CD4-positive, alpha-beta T cell treated with Interleukin-15 for 1 hour (primary cell): Measurements from ENCODE around the gene NCMAP.
"Not testable (repeated sequence)": the region's sequence is repeated elsewhere in the genome, so short reads cannot be mapped to it uniquely, and the experiment has no call there.

Experiments used
- DNase-seq: peaks from one replicate; pipeline ENCODE4 v3.0.0-alpha.2; 2020

The NCMAP gene

DNA sequence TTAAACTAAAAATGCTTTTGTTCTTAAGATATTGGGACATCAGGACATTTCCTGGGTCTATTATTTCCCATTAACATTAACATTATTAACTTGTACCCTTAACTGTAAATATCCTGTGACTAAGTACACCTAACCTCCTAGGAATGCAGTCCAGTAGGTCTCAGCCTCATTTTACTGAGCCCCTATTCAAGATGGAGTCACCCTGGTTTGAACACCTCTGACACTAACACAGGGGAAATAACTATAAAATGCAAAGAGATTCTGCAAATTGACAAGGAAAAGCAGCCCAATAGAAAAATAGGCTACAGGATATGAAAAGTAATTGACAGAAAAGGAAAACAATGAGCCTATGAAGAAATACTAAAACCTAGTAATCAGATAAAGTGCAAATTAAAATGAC is 11.6 kb upstream of the NCMAP start:
- DNase-seq = no peak

DNA sequence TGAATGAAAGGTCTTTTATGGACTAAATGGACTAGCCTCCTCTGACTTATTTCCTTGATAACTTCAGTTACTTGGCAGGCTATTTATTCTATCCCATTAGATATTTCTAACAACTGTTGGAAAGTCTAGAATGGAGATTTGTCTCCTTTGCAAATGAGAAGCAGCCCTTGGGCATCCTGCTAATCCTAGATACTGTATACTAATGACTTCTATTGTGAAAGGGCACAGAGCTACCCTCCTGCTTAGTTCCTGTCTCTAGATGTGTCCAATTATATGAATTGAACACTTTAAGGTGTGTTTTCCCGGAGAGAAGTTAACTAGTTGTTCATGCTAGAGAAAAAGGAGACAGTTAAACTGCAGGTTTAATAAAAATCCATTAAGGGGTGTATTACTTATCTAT is 10.2 kb upstream of the NCMAP start:
- no peak for DNase-seq

DNA sequence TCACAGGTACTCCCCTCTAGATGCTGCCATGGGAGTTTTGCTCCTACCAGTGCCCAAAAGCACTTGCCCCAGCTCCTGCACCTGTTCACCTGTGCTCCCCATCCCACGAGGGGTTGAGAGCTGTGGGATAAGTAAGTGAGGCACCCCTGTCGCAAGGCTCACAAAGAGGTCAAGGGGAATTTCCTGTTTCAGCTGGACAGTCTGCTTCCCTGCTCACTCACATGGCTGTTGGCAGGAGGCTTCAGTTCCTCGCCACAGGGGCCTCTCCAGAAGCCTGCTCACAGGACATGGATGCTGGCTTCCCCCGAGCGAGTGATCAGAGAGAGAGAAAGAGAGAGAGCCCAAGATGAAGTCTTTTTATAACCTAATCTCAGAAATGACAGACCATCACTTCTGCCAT is 8.7 kb upstream of the NCMAP start:
- no peak for DNase-seq

DNA sequence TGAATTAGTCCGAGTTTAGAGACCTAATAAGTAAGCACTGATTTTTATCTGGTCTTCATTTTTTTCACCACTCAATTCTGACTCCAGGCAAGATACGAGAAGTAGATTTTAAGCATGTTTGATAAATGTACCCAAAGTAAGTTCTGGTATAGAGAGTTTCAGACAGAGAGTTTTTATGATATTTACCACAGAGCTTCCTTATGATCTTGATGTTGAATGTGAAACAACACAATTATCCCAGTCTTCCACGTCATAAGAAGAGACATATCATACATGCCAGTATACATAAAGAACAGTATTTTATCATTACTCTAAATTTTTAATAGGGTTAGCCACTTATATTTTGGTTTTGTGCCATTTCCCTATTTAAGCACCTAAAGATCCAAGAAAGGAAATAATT is 7.8 kb upstream of the NCMAP start:
- DNase-seq = no peak

DNA sequence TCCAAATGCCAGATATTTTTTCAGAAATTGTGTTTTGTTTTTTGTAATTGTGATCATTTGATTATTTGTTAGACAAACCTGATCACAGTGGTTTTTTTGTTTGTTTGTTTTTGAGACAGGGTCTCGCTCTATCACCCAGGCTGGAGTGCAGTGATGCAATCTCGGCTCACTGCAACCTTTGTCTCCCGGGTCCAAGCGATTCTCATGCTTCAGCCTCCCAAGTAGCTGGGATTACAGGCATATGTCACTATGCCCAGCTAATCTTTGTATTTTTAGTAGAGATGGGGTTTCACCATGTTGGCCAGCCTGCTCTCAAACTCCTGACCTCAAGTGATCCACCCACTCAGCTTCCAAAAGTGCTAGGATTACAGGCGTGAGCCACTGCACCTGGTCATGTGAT is 6.7 kb upstream of the NCMAP start:
- not testable (repeated sequence) for DNase-seq

DNA sequence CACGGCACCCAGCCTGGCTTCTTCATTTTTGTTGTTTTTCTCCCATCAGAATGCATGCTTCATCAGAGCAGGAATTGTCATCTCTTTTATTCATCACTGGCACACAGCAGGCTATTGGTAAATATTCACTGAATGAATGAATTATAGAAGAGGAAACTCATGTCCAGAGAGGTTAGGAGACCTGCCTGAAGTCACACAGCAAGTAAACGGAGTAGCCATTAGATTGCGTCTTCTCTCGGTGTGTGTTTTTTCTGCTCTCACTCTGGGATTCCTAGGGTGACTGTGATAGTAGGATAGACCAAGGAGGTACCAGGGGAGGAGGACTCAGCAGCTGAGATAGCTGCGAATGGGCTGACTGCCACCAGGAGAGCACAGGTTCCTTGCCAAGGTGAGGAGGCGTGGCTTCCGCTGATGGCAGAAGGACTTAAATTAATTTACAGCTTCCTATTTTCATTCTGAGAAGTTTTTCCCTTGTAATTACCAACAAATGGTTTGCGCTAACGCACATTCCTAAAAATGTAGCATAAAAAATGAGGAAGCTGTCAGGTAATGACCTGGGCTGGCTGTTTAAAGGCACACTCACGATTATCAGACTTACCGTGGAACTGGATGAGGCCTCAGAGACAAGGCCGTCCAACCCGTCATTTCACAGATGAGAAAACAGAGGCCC is 4.5 kb upstream of the NCMAP start:
- no peak for DNase-seq

DNA sequence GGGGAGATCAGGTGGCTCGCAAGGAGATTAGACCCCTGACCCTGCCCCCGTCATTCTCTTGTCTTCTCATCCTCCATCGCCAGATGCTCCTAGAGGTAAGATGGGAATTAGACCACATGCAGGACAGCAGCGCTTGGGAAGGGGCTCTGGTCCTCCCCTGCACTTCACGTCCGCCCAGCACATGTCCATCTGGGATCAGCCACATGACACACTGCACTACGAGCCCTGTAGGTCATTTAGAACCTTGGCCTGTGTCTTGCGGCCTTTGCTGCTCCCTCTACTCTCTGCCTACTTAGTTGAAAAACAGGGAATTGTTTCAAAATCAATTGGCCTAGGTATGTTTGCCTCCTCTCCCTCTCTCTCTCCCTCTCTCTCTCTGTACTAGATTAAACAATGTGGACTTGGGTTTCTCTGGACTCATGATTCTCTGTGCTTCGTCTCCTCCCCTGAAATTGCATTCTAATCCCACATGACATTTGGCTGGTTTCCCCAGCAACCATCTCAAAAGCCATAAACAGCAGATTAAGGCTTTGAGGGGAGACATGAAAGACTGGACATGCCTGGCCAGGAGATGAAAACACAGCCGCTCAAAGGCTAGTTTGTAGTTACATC is 3.8 kb upstream of the NCMAP start:
- DNase-seq = no peak

DNA sequence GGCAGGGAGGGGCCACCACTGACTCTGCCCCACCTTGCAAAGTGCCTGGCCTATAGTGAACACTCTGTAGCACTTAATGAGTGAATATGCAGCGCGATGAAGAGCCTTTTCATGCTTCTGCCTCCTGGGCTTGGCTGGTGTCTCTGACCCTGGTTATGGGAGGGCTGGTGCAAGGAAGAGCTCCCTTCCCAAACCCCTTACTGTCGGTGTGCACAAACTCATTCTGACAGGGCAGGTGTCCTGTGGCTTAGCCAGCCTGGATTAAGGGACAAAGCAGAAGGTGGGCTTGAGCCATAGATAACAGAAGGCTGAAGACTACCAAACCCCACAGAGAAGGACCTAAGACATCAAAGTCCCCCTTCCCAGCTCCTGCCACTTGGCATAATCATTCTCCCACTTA is 2.0 kb upstream of the NCMAP start:
- DNase-seq = no peak

DNA sequence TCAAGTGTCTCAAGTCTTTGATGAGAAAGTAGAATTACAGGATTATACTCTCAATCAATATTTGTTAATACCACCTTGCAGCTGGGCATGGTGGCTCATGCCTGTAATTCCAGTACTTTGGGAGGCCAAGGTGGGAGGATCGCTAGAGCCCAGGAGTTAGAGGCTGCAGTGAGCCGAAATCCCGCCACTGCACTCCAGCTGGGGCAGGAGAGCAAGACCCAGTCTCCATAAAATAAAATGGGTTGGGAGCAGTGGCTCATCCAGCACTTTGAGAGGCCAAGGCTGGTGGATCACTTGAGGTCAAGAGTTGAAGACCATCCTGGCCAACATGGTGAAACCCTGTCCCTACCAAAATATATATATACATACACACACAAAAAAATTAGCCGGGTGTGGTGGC is 1.2 kb upstream of the NCMAP start:
- no peak for DNase-seq

DNA sequence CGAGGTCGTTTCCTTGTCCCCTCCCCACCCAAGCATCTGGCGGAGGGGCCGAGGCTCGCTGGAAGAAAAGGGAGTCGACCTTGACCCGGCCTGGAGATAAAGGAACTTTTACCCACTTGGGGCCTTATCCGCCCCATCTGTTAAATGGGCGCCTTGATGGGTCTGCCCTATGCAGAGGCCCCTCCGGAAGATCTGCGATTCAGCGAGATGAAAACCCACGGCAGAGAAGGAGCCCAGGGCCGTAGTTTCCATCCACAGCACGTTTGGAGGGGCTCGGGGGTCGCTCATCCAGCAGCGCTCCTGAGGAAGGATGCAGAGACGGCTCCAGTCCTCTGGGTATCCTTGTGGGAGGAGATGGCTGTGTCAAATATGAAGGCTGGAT is 518 bp downstream of the NCMAP start:
- DNase-seq = no peak

DNA sequence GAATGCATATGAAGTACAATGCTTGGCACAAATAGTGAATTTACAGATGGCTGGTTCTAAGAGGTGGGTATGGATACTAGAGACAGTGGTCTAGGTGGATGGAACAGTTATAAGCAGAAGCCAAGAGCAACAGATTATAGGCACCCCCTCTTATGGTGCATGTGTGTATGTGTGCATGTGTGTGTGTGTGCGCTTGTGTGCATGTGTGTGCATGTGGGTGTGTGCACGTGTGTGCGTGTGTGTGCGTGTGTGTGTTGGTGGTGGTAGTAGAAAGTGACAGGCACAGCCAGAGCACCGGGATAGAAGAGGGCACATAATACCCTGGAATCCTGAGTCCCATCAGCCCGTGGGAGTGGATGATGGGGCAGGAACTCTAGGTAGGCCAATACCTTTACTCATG is 1.3 kb downstream of the NCMAP start:
- DNase-seq = no peak

DNA sequence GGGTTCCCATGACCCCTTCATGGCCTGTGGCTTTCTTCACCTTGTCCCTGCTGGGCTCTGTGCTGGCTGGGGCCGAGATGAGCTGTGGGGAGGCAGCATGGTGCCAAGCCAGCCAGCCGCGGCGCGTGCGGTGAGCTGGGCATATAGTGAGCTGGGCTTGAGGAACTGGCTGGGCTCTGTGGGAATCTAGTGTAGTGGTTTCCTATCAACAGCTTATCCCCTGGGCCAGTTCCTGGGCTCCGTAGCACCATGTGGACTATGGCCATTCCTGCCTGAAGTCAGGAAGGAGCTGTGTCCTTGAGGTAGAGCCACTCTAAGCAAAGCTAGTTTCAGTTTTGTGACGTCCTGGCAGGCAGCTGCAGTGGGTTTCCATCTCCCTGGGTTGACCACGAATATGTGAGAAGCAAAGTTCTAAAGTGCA is 1.8 kb downstream of the NCMAP start:
- DNase-seq = no peak

DNA sequence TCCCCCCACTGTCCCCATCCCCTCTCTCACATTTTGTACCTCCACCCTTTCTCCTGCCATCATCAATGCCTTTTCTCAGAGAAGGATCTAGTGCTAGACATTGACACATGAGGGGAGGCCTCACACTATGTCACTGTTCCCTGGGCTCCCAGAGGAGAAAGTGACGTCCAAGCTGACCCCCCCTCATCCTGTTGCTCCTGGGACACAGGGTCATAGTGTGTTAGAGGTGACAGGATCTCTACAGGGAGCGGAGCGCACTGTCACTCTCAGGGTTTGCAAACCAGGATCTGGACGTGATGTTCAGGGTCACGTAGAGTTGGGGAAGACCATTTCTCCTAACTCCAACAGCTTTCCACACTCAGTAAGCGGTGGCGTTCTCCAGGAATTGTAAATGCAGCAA is 2.6 kb downstream of the NCMAP start:
- no peak for DNase-seq

DNA sequence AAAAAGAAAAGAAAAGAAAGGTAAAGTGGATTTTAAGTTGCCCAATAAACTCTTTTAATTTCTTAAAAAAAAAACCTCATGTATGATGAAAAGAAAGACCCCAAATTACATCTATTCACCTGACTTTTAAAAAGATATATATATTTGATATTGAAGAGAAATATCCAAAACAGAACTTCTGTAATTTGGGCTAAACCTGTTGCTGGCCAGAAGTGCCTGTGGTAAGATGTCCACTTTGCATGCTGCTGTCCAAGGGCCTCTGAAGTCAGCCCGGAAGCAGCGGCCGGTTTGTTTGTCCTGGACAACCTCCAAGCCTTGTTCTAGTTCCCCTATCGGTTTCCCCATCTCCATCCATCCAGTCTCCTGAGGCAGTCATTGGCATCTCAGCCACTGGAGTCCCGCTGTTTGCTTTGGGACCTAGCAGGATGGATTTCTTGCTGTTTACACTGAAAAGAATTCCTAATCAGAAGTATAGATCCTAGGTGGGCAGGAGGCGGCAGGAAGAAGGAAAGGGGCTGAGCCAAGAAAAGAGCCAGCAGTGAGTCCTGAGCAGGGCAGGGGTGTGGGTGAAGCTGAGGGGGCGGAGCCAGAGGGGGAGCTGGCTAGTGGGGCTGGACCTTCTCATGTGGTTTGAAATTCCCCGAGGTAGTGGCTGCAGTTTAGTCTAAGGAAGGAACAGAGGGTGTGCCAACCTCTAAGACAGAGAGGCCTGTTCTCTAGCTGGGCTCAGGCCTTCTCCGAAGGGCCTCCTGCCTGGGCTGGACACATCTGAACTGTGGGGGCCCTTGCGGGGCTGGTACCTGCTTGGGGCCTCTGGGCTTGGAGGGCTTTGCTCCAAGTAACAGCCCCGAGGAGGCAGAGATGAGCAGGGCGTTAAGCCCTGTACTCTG is 3.3 kb downstream of the NCMAP start:
- DNase-seq = no peak

DNA sequence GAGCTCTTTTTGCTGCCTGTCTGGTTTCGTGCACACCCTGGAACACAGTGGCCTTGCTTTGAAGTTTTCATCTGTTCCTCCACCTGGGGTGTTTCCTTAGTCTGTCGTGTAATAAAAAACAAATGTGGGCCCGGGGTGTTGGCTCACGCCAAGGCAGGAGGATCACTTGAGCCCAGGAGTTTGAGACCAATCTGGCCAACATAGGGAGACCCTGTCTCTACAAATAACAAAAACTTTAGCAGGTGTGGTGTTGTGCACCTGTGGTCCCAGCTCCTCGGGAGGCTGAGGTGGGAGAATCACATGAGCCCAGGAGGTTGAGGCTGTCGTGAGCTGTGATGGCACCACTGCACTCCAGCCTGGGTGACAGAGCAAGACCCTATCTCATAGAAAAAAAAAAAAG is 4.5 kb downstream of the NCMAP start:
- DNase-seq = no peak

DNA sequence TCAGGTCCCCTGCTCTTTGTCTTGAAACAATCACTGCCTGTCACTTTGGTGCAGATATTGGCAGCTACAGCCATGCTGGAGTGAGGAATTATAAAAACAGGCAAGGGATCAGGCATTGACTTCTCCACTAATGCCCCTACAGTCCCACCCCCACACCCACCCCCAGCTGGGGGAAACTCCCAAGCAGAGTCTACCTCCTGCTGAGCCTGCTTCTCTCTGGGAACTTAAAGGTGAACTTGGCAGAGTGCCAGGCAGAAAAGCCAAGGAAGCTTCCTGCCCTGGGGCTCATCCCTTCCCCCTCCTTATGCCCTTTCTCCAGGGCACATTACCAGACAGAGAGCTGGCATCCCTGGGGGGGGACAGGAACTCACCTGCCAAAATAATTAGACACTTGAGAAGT is 6.7 kb downstream of the NCMAP start:
- no peak for DNase-seq

DNA sequence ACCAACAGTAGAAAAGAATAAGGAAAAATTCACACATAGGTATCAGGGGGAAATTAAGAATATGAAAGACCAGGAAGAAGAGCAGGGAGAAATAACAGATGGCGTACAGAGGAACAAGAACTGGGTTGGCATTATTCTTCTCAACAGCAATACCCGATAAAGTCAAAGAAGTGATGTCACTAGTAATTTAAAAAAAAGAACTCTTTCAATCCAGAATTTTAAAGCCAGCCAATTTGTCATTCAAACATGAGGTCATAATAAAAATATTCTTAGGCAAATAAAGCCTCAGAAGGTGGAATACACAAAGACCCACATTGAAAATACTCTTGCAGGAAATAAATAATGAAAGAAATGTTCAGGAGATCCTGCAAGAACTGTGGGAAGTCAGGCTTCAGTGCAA is 8.8 kb downstream of the NCMAP start:
- no peak for DNase-seq

DNA sequence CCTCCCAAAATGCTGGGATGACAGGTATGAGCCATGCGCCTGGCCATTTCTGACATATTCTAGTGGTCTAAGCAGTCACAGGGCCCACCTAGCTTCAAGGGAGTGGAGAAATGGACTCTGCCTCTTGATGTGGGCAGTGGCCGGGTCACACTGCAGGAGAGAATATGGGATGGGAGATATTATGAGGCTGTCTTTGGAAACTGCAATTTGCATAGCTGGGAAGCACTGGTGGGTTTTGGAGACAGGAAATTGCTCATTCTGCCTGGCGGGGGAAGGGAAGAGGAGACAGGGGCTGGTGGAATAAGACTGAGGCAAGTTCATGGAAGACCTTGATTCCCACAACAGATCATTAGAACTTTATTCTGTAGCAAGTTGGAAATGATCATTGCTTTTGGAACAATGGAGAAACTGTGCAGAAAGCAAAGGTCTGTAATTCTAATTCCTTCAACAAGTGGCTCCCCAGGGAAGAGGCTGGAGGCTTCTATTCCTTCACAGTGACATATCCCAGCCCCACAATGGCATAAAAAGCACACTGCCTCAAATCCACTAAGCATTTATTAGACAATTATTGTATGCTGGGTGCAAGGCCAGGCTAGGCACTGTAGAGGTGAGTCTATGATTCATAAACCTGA is 10.5 kb downstream of the NCMAP start:
- no peak for DNase-seq

DNA sequence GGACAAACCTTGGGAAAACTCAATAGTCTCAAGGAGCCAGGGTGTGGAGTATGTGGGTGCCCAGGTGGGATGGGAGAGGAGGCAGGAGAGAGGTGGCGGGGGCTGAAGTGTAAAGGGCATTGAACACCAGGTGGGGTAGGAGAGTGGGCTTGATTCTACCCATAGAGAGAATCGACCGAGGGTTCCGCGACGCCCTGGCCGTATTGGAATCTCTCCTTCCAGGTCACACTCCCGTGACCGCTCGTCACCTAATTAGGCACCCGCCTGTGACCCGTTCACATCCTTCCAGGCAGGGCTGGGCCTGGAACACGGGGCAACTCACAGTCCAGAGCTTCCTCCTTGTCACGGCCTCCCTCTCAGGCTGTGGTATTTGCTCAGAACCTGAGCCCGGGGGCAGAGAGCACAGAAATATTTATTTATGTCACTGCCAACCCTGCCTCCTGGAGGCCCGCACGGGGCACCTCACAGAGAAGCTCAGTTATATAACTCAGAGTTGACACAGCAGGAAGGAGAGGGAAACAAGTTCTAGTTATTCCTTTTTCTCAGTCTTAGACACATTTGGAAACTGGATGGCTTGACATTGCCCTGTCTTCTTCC is 12.0 kb downstream of the NCMAP start:
- DNase-seq = no peak

DNA sequence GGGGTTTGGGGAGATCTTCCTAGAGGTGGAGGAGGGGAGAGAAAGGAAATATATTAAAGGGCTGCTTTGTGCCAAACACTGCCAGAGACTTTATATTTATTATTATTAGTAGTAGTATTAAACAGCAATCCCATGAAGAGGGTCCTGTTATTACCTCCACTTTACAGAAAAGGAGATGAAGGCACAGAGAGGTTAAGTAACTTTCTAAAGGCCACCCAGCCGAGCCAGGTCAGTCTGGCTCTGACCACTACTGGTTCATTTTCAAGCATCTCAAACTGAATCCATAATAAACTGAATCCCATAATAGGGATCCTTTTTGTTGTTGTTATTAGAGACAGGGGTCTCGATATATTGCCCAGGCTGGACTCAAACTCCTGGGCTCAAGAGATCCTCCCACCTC is 12.6 kb downstream of the NCMAP start:
- DNase-seq = no peak

DNA sequence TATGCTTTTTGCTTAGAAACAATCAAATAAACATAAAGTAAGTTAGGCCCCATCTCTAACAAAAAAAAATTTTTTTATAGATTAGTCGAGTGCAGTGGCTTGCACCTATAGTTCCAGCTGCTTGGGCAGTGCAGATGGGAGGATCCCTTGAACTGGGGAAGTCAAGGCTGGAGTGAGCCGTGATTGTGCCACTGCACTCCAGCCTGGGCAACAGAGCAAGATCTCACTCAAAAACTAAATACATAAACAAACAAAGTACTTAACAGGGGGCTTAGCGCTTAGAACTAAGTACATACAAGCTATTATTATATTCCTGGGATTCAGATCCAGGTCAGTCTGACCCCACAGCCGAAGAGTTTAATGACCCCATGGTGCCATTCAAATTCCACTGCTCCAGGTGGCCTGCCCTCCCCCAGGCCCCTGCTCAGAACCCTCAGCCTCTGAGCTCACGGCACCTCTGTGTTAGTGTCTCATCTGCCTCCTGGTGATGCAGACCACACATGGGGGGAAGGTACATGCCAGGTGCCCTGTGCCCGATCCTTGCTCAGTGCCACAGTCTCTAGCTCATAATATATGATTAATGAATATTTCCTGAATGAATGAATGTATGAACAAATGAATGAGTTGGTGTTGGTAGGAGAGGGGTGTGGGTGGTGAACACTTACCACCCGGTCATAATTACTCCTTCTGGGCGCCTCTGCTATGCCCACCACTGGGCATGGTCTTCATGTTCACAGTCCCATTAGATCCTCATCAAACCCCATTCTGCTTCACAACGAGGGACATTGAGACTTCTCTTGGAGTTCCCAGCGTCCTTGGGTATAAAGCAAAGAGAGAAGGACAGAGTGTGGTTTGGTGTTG is 14.6 kb downstream of the NCMAP start:
- DNase-seq = no peak

DNA sequence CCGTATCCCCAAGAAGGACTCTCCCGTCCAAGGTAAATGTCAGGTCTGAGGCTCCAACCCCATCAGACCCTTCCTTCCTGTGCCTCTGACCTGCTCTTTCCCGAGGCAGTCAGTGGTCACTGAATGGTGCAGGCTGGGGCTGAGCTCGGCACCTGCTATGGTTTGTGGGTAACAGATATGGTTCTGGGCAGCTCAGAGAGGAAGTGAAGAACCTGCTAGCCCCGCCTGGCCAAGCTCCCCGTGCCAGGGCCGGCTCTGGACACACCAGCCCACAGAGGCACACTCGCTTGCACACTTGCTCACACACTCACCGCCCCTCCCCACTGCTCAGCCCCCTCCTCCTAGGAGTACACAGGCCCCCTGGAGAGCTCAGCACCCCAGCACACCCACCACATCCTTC is 16.4 kb downstream of the NCMAP start:
- no peak for DNase-seq
